H1 (cell line): ENCODE results near the gene DCAF7. TPM values are rescaled to one million over a fixed set of nuclear protein-coding genes. Genes with fewer than 3 reads are reported as not detected.

Source experiments
- ATF2 ChIP-seq: IDR thresholded peaks from 2 replicates; pipeline ENCODE4 v1.6.1; 2012; ENCODE audit warnings: low read length, inconsistent platforms
- CREB1 ChIP-seq: IDR thresholded peaks from 2 replicates; pipeline ENCODE4 v1.6.1; 2012; ENCODE audit warnings: inconsistent platforms
- EZH2 ChIP-seq: fragments of 200-600 bp; sonication (generic); IDR thresholded peaks from 2 replicates; pipeline ENCODE4 v1.7.1; 2012; ENCODE audit warnings: low read depth, mild to moderate bottlenecking, moderate library complexity, low read length, inconsistent platforms; ENCODE audit not compliant: severe bottlenecking
- GABPA ChIP-seq: IDR thresholded peaks from 2 replicates; pipeline ENCODE4 v1.6.1; 2011; ENCODE audit warnings: mild to moderate bottlenecking, low read length, moderate library complexity, borderline replicate concordance; ENCODE audit not compliant: insufficient read depth
- JUND ChIP-seq: IDR thresholded peaks from 2 replicates; pipeline ENCODE4 v1.6.1; 2011; ENCODE audit warnings: mild to moderate bottlenecking, improper control_type of control experiment, low read length
- KDM4A ChIP-seq: IDR thresholded peaks from one replicate; pipeline ENCODE4 v1.7.1; 2012; ENCODE audit warnings: low read depth, mild to moderate bottlenecking, moderate library complexity, low read length, inconsistent platforms; ENCODE audit not compliant: severe bottlenecking
- KDM5A ChIP-seq: fragments of 200-600 bp; IDR thresholded peaks from 2 replicates; pipeline ENCODE4 v1.7.1; 2012; ENCODE audit warnings: mild to moderate bottlenecking, low read length, inconsistent platforms, mixed read lengths
- RNF2 ChIP-seq: fragments of 200-900, 300-1000 bp; sonication (generic); IDR thresholded peaks from 2 replicates; pipeline ENCODE4 v1.7.1; 2016; ENCODE audit warnings: borderline replicate concordance, low read depth, mild to moderate bottlenecking, antibody characterized with exemption, low read length; ENCODE audit not compliant: poor library complexity, severe bottlenecking; ENCODE audit errors: missing control alignments
- SIN3A ChIP-seq, 2 experiments: IDR thresholded peaks in 1 of 2; conservative IDR thresholded peaks in 1 of 2; 2 replicates each; pipeline ENCODE4 v1.6.1; 2011 to 2012; ENCODE audit warnings: low read length in 2 of 2, improper control_type of control experiment in 1 of 2, low read depth in 1 of 2, mild to moderate bottlenecking in 1 of 2
- SIRT6 ChIP-seq: IDR thresholded peaks from one replicate; pipeline ENCODE4 v1.7.1; 2012; ENCODE audit warnings: low read length, inconsistent platforms
- SP2 ChIP-seq: IDR thresholded peaks from 2 replicates; pipeline ENCODE4 v1.6.1; 2012; ENCODE audit warnings: mild to moderate bottlenecking, low read length, inconsistent platforms
- SRF ChIP-seq: IDR thresholded peaks from 2 replicates; pipeline ENCODE4 v1.6.1; 2011; ENCODE audit warnings: mild to moderate bottlenecking, low read depth, low read length, moderate library complexity
- TAF1 ChIP-seq: IDR thresholded peaks from 2 replicates; pipeline ENCODE4 v1.6.1; 2011; ENCODE audit warnings: mild to moderate bottlenecking, low read depth, low read length
- TAF7 ChIP-seq: optimal IDR thresholded peaks from 2 replicates; pipeline ENCODE3; 2011; ENCODE audit warnings: low read depth, mild to moderate bottlenecking, inconsistent platforms, low read length, moderate library complexity, borderline replicate concordance
- YY1 ChIP-seq: IDR thresholded peaks from 2 replicates; pipeline ENCODE4 v1.6.1; 2011; ENCODE audit warnings: low read depth, mild to moderate bottlenecking, low read length
- polyA plus RNA-seq, 7 experiments: library from polyadenylated mRNA; depleted of rRNA in 3 of 7; stranded (reverse) in 5 of 7; unstranded in 2 of 7; fragments of >200 nt in 5 of 7; fragments of 200-250 nt in 2 of 7; gene quantifications; 1 replicate in 5 of 7; 2 replicates in 1 of 7; 4 replicates in 1 of 7; pipeline versions ENCODE4 v1.2.1 to v1.2.3, GENCODE V29; 2011 to 2013; ENCODE audit warnings: missing spikeins in 2 of 7, mixed read lengths in 2 of 7
- total RNA-seq: library from RNA; stranded (reverse); fragmentation: NEBNext Ultra II Directional; extraction: Animal tissue kit (Norgen Biotek cat#: 25700); gene quantifications from 2 replicates; pipeline ENCODE4 v1.2.1, GENCODE V29; 2021
- TF ChIP-seq, protein P1 (sequence below): IDR thresholded peaks from 2 replicates; pipeline ENCODE4 v1.6.1; 2012; ENCODE audit warnings: inconsistent platforms
- TF ChIP-seq, protein P2 (sequence below): IDR thresholded peaks from 2 replicates; pipeline ENCODE4 v1.6.1; 2012; ENCODE audit warnings: inconsistent platforms

Gene DCAF7
- total and polyA plus RNA-seq, 2 of the 8 experiments (the other 6 are each of a cell fraction or from before 2014, with no cell fraction given), result 74.9 to 94.1 TPM

DNA sequence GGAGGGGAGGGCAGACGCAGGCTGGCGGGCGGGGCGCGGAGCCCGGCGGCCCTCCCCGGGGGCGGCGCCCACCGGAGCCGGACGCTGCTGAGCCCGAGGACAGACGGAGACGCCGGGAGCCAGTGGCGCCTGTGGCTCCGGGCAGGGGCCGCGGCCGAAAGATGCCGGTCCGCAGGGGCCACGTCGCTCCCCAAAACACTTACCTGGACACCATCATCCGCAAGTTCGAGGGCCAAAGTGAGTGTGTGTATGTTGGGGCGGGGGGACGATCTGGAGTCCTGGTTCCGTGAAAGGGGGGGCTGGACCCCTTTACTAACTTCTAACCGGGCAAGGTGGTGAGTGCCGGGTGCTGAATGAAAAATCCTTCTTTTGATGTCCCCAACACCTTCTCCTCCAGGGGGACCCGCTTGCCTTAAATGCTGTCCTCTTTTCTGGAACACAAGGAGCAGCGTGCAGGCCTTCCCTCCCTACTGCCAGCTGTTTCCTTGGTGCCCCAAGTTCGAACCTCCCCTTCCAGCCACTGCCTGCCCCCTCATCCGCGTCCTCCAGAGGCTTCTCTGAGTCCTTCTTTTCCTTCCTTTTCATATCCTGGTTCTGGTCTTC lies 26.9 kb upstream of the DCAF7 start, which contains the start of gene KCNH6 (continued):
- TF ChIP-seq, protein P1, sequence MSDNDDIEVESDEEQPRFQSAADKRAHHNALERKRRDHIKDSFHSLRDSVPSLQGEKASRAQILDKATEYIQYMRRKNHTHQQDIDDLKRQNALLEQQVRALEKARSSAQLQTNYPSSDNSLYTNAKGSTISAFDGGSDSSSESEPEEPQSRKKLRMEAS, result 0 out of 2 replicates have a peak, but pooled peaks have one; percentile 0
- TF ChIP-seq SP2 (no peak), KDM4A (peak; percentile 73), TAF7 (no peak), SIN3A (conservative IDR thresholded peaks at IDR 0.05 in 1 of 2, IDR thresholded peaks at IDR 0.05 in 1 of 2; ENCODE audit: low read depth in 1 of 2, low read length in 2 of 2) (no peak; a peak in 1 of 4 replicates), GABPA (no peak), EZH2 (no peak), CREB1 (no peak), YY1 (no peak), JUND (no peak), SRF (no peak), RNF2 (no peak), ATF2 (no peak), KDM5A (no peak), TAF1 (no peak), SIRT6 (no peak)
- TF ChIP-seq, protein P2, sequence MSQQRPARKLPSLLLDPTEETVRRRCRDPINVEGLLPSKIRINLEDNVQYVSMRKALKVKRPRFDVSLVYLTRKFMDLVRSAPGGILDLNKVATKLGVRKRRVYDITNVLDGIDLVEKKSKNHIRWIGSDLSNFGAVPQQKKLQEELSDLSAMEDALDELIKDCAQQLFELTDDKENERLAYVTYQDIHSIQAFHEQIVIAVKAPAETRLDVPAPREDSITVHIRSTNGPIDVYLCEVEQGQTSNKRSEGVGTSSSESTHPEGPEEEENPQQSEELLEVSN, result no peak
